ENCODE results near the gene WDR48. TPM values are rescaled to one million over a fixed set of nuclear protein-coding genes. Genes with fewer than 3 reads are reported as not detected.
A peak's percentile ranks its signal among the peaks of the same experiment; 100 is the strongest.

Gene WDR48
- total and polyA plus RNA-seq, 4 experiments from 2014 or later: 32.6 to 69.8 (median 53.7) TPM

GRCh38 chr3:39130693-39131265 is 79.0 kb downstream of the WDR48 start:
- no peaks in the 10 kb centered on the region for H3K27me3 Mint-ChIP-seq
- H3K27me3 ChIP-seq (ENCODE audit: insufficient read depth, low read length): no peaks in the 10 kb centered on the region
- POLR2A ChIA-PET (ENCODE audit: partially characterized antibody): no interaction called here
- no peaks in the 10 kb centered on the region for H3K9me3 ChIP-seq (ENCODE audit: control insufficient read depth in 1 of 2, low read length in 2 of 2)
- no peak overlapping the region for H3K4me3 Mint-ChIP-seq
- intact Hi-C loops (cut with micrococcal nuclease): no loop called here
- CTCF ChIA-PET (ENCODE audit: partially characterized antibody): interaction anchor here (1.3 to 24.3 kb wide), 2 partner anchors 59 to 158 kb away, joined by 4 to 471 read pairs; no protein-coding TSS in a partner anchor
- no peak overlapping the region for H3K4me3 ChIP-seq (ENCODE audit: low read length in 2 of 2)
- peaks cover 13 to 47% (median 24%) of the 10 kb centered on the region in 4 donors for H3K4me1 Mint-ChIP-seq
- no peaks in the 10 kb centered on the region for H3K36me3 Mint-ChIP-seq
- H3K36me3 ChIP-seq (ENCODE audit: insufficient read depth, low read length): no peaks in the 10 kb centered on the region
- H3K27ac ChIP-seq (ENCODE audit: low read depth, low read length): no peak overlapping the region
- H3K27ac Mint-ChIP-seq: peak overlapping the region in 4 of 7 donors; percentile 14 to 66 (median 20)
- no peak for DNase-seq
- H3K9me3 Mint-ChIP-seq: peaks cover 0 to 2% (median 0%) of the 10 kb centered on the region in 8 donors
- H3K4me1 ChIP-seq (ENCODE audit: insufficient read depth, low read length): peaks cover 22% of the 10 kb centered on the region

- peaks cover 10 to 43% (median 17%) of the 10 kb centered on the region in 4 donors for H3K4me1 Mint-ChIP-seq
- peaks cover 0 to 2% (median 0%) of the 10 kb centered on the region in 8 donors for H3K9me3 Mint-ChIP-seq
- no peak overlapping the region for H3K4me3 Mint-ChIP-seq
- ChIA-PET POLR2A (ENCODE audit: partially characterized antibody) (no interaction called here), CTCF (ENCODE audit: partially characterized antibody) (interaction anchor here (24.3 kb wide), 1 partner anchor 157 kb away, joined by 471 read pairs; no protein-coding TSS in a partner anchor)
- intact Hi-C loops (cut with micrococcal nuclease): no loop called here
- Histone ChIP-seq H3K27ac (ENCODE audit: low read depth, low read length) (no peak overlapping the region), H3K4me1 (ENCODE audit: insufficient read depth, low read length) (peaks cover 13% of the 10 kb centered on the region), H3K4me3 (ENCODE audit: low read length in 2 of 2) (no peak overlapping the region), H3K9me3 (ENCODE audit: control insufficient read depth in 1 of 2, low read length in 2 of 2) (no peaks in the 10 kb centered on the region), H3K36me3 (ENCODE audit: insufficient read depth, low read length) (no peaks in the 10 kb centered on the region), H3K27me3 (ENCODE audit: insufficient read depth, low read length) (no peaks in the 10 kb centered on the region)
- peak overlapping the region in 2 of 7 donors; percentile 52 to 66 for H3K27ac Mint-ChIP-seq
- no peaks in the 10 kb centered on the region for H3K27me3 Mint-ChIP-seq
- peaks cover 0 to 2% of the 10 kb centered on the region in 2 donors for H3K36me3 Mint-ChIP-seq
- DNase-seq: no peak
Measured at GRCh38 chr3:39132096-39133092, 80.6 kb downstream of the WDR48 start.

- H3K4me1 Mint-ChIP-seq: peaks cover 4 to 42% (median 11%) of the 10 kb centered on the region in 4 donors
- no peaks in the 10 kb centered on the region for H3K9me3 ChIP-seq (ENCODE audit: control insufficient read depth in 1 of 2, low read length in 2 of 2)
- intact Hi-C loops (cut with micrococcal nuclease): no loop called here
- no peaks in the 10 kb centered on the region for H3K27me3 ChIP-seq (ENCODE audit: insufficient read depth, low read length)
- peak overlapping the region in 1 of 8 donors; percentile 17 for H3K4me3 Mint-ChIP-seq
- POLR2A ChIA-PET (ENCODE audit: partially characterized antibody): no interaction called here
- no peak for DNase-seq
- H3K27me3 Mint-ChIP-seq: no peaks in the 10 kb centered on the region
- CTCF ChIA-PET (ENCODE audit: partially characterized antibody): interaction anchor here (0.8 to 24.3 kb wide), 3 partner anchors 15 to 156 kb away, joined by 3 to 471 read pairs (median 3); no protein-coding TSS in a partner anchor
- H3K27ac Mint-ChIP-seq: peak overlapping the region in 3 of 7 donors; percentile 2 to 66 (median 51)
- H3K4me1 ChIP-seq (ENCODE audit: insufficient read depth, low read length): peaks cover 6% of the 10 kb centered on the region
- peaks cover 0 to 6% (median 0%) of the 10 kb centered on the region in 8 donors for H3K9me3 Mint-ChIP-seq
- no peaks in the 10 kb centered on the region for H3K36me3 ChIP-seq (ENCODE audit: insufficient read depth, low read length)
- no peak overlapping the region for H3K4me3 ChIP-seq (ENCODE audit: low read length in 2 of 2)
- no peak overlapping the region for H3K27ac ChIP-seq (ENCODE audit: low read depth, low read length)
- peaks cover 3 to 5% of the 10 kb centered on the region in 2 donors for H3K36me3 Mint-ChIP-seq
Measured at GRCh38 chr3:39133093-39133490, 81.3 kb downstream of the WDR48 start.

- H3K27ac Mint-ChIP-seq: peak overlapping the region in 4 of 7 donors; percentile 10 to 51 (median 32)
- H3K9me3 Mint-ChIP-seq: peaks cover 0 to 6% (median 0%) of the 10 kb centered on the region in 8 donors
- peaks cover 2 to 36% (median 6%) of the 10 kb centered on the region in 4 donors for H3K4me1 Mint-ChIP-seq
- Histone ChIP-seq H3K27ac (ENCODE audit: low read depth, low read length) (no peak overlapping the region), H3K4me3 (ENCODE audit: low read length in 2 of 2) (no peak overlapping the region), H3K4me1 (ENCODE audit: insufficient read depth, low read length) (no peaks in the 10 kb centered on the region), H3K27me3 (ENCODE audit: insufficient read depth, low read length) (no peaks in the 10 kb centered on the region), H3K9me3 (ENCODE audit: control insufficient read depth in 1 of 2, low read length in 2 of 2) (no peaks in the 10 kb centered on the region), H3K36me3 (ENCODE audit: insufficient read depth, low read length) (no peaks in the 10 kb centered on the region)
- H3K27me3 Mint-ChIP-seq: no peaks in the 10 kb centered on the region
- intact Hi-C loops (cut with micrococcal nuclease): no loop called here
- no peak for DNase-seq
- POLR2A ChIA-PET (ENCODE audit: partially characterized antibody): no interaction called here
- CTCF ChIA-PET (ENCODE audit: partially characterized antibody): interaction anchor here (0.8 to 24.3 kb wide), 3 partner anchors 15 to 155 kb away, joined by 3 to 471 read pairs (median 3); no protein-coding TSS in a partner anchor
- peaks cover 3 to 5% of the 10 kb centered on the region in 2 donors for H3K36me3 Mint-ChIP-seq
- no peak overlapping the region for H3K4me3 Mint-ChIP-seq
Measured at GRCh38 chr3:39133822-39134221, 82.0 kb downstream of the WDR48 start.

- Histone ChIP-seq H3K36me3 (ENCODE audit: insufficient read depth, low read length) (no peaks in the 10 kb centered on the region), H3K27ac (ENCODE audit: low read depth, low read length) (no peak overlapping the region), H3K27me3 (ENCODE audit: insufficient read depth, low read length) (no peaks in the 10 kb centered on the region), H3K4me1 (ENCODE audit: insufficient read depth, low read length) (no peaks in the 10 kb centered on the region), H3K9me3 (ENCODE audit: control insufficient read depth in 1 of 2, low read length in 2 of 2) (no peaks in the 10 kb centered on the region), H3K4me3 (ENCODE audit: low read length in 2 of 2) (no peak overlapping the region)
- H3K27ac Mint-ChIP-seq: peak overlapping the region in 3 of 7 donors; percentile 38 to 51 (median 42)
- H3K9me3 Mint-ChIP-seq: peaks cover 0 to 6% (median 0%) of the 10 kb centered on the region in 8 donors
- H3K4me3 Mint-ChIP-seq: no peak overlapping the region
- DNase-seq: no peak
- intact Hi-C loops (cut with micrococcal nuclease): no loop called here
- peaks cover 3 to 6% of the 10 kb centered on the region in 2 donors for H3K36me3 Mint-ChIP-seq
- H3K4me1 Mint-ChIP-seq: peaks cover 2 to 36% (median 5%) of the 10 kb centered on the region in 4 donors
- H3K27me3 Mint-ChIP-seq: no peaks in the 10 kb centered on the region
- ChIA-PET CTCF (ENCODE audit: partially characterized antibody) (interaction anchor here (1.3 to 24.3 kb wide), 2 partner anchors 24 to 155 kb away, joined by 3 to 471 read pairs; no protein-coding TSS in a partner anchor), POLR2A (ENCODE audit: partially characterized antibody) (no interaction called here)
Measured at GRCh38 chr3:39134305-39134704, 82.5 kb downstream of the WDR48 start.

- peaks cover 2 to 27% (median 5%) of the 10 kb centered on the region in 4 donors for H3K4me1 Mint-ChIP-seq
- Histone ChIP-seq H3K4me1 (ENCODE audit: insufficient read depth, low read length) (no peaks in the 10 kb centered on the region), H3K27ac (ENCODE audit: low read depth, low read length) (no peak overlapping the region), H3K36me3 (ENCODE audit: insufficient read depth, low read length) (no peaks in the 10 kb centered on the region), H3K4me3 (ENCODE audit: low read length in 2 of 2) (no peak overlapping the region), H3K9me3 (ENCODE audit: control insufficient read depth in 1 of 2, low read length in 2 of 2) (no peaks in the 10 kb centered on the region), H3K27me3 (ENCODE audit: insufficient read depth, low read length) (no peaks in the 10 kb centered on the region)
- peaks cover 3 to 11% of the 10 kb centered on the region in 2 donors for H3K36me3 Mint-ChIP-seq
- peak overlapping the region in 2 of 7 donors; percentile 51 for H3K27ac Mint-ChIP-seq
- no peaks in the 10 kb centered on the region for H3K27me3 Mint-ChIP-seq
- intact Hi-C loops (cut with micrococcal nuclease): no loop called here
- no peak overlapping the region for H3K4me3 Mint-ChIP-seq
- POLR2A ChIA-PET (ENCODE audit: partially characterized antibody): interaction anchor here (1.7 kb wide), 1 partner anchor 12 kb away, joined by 10 read pairs; no protein-coding TSS in a partner anchor
- H3K9me3 Mint-ChIP-seq: peaks cover 0 to 6% (median 0%) of the 10 kb centered on the region in 8 donors
- no peak for DNase-seq
- CTCF ChIA-PET (ENCODE audit: partially characterized antibody): interaction anchor here (2.9 to 24.3 kb wide), 2 partner anchors 7 to 154 kb away, joined by 10 to 471 read pairs; no protein-coding TSS in a partner anchor
Measured at GRCh38 chr3:39135170-39135805, 83.5 kb downstream of the WDR48 start.
